OCI-LY7 (cell line): ENCODE data around the gene GALNT9.
"Not testable (repeated sequence)": the region's sequence is repeated elsewhere in the genome, so short reads cannot be mapped to it uniquely, and the experiment has no call there.

Experiments used
- CTCF ChIP-seq: fragments of 200-600 bp; sonication (generic); conservative IDR thresholded peaks from 2 replicates; pipeline ENCODE4 v1.5.1; 2014; ENCODE audit warnings: mild to moderate bottlenecking, antibody characterized with exemption, low read length, moderate library complexity, mixed read lengths
- EZH2phosphoT487 ChIP-seq: fragments of 200-600 bp; sonication (generic); IDR thresholded peaks from 2 replicates; pipeline ENCODE4 v1.6.1; 2018; ENCODE audit warnings: low read depth, borderline replicate concordance, mild to moderate bottlenecking, mixed run types, antibody characterized with exemption, low read length, moderate library complexity, mixed read lengths

- TF ChIP-seq CTCF, EZH2phosphoT487: not testable (repeated sequence)
Observed at GRCh38 chr12:132252981-132253380, 76.4 kb downstream of the GALNT9 start.
